OCI-LY7 (cell line): ENCODE data around the gene PLAAT3. TPM values are rescaled to one million over a fixed set of nuclear protein-coding genes. Genes with fewer than 3 reads are reported as not detected.

Experiments used
- BruUV-seq: library from RNA; stranded (reverse); fragments of 400-500 nt; replicated peaks from 2 replicates; lab custom pipeline; 2021; lab: Mats Ljungman, UMichigan
- CTCF ChIA-PET: fragments of 300-600 bp; sonication (Branson Sonifier 250); formaldehyde crosslinking; loops from one replicate; lab custom pipeline; 2022; ENCODE audit warnings: antibody characterized with exemption; ENCODE audit not compliant: unreplicated experiment; lab: Charles Lee
- POLR2A ChIA-PET: fragments of 300-600 bp; sonication (Branson Sonifier 250); formaldehyde crosslinking; loops from one replicate; lab custom pipeline; 2022; ENCODE audit warnings: antibody characterized with exemption; lab: Charles Lee
- DNase-seq: peaks from one replicate; pipeline ENCODE4 v3.0.0-alpha.2; 2015; ENCODE audit warnings: low spot score
- H2AFZ ChIP-seq: fragments of 200-600 bp; sonication (generic), shearing (Covaris generic); 2 replicates; pipeline ENCODE4 v1.6.1; 2014; ENCODE audit warnings: mild to moderate bottlenecking, antibody characterized with exemption, low read length, moderate library complexity
- H3K27ac ChIP-seq: fragments of 200-600 bp; sonication (generic); 2 replicates; pipeline ENCODE4 v1.5.1; 2014; ENCODE audit warnings: mixed run types, low read depth, mild to moderate bottlenecking, moderate library complexity, low read length, inconsistent platforms; ENCODE audit not compliant: poor library complexity, severe bottlenecking
- H3K36me3 ChIP-seq: fragments of 200-600 bp; sonication (generic); 2 replicates; pipeline ENCODE4 v1.6.1; 2014; ENCODE audit warnings: mild to moderate bottlenecking, antibody characterized with exemption, low read length, moderate library complexity, mixed read lengths; ENCODE audit not compliant: insufficient read depth
- H3K4me1 ChIP-seq: fragments of 200-600 bp; sonication (generic); 2 replicates; pipeline ENCODE4 v1.5.1; 2014; ENCODE audit warnings: mild to moderate bottlenecking, low read length; ENCODE audit not compliant: insufficient read depth, poor library complexity, severe bottlenecking
- H3K4me2 ChIP-seq: fragments of 200-600 bp; sonication (generic); 2 replicates; pipeline ENCODE4 v1.6.1; 2014; ENCODE audit warnings: mild to moderate bottlenecking, low read length
- H3K4me3 ChIP-seq: fragments of 200-600 bp; sonication (generic); 2 replicates; pipeline ENCODE4 v1.5.1; 2014; ENCODE audit warnings: mild to moderate bottlenecking, low read depth, low read length; ENCODE audit not compliant: poor library complexity, severe bottlenecking
- H3K79me2 ChIP-seq: fragments of 200-600 bp; sonication (generic); 2 replicates; pipeline ENCODE4 v1.6.1; 2016; ENCODE audit warnings: low read depth, mild to moderate bottlenecking, low read length, moderate library complexity, mixed read lengths; ENCODE audit not compliant: insufficient read depth
- H3K9me2 ChIP-seq: fragments of 200-600 bp; sonication (generic); 2 replicates; pipeline ENCODE4 v1.6.1; 2016; ENCODE audit warnings: mild to moderate bottlenecking, low read length, mixed read lengths; ENCODE audit not compliant: insufficient read depth
- H3K9me3 ChIP-seq: fragments of 200-600 bp; sonication (generic); 2 replicates; pipeline ENCODE4 v1.6.1; 2014; ENCODE audit warnings: mild to moderate bottlenecking, mixed run types, low read length, mixed read lengths
- H4K20me1 ChIP-seq: fragments of 200-600 bp; sonication (generic); 2 replicates; pipeline ENCODE4 v1.6.1; 2014; ENCODE audit warnings: mild to moderate bottlenecking, antibody characterized with exemption, low read length, moderate library complexity, mixed read lengths; ENCODE audit not compliant: insufficient read depth
- EZH2phosphoT487 ChIP-seq: fragments of 200-600 bp; sonication (generic); IDR thresholded peaks from 2 replicates; pipeline ENCODE4 v1.6.1; 2018; ENCODE audit warnings: low read depth, borderline replicate concordance, mild to moderate bottlenecking, mixed run types, antibody characterized with exemption, low read length, moderate library complexity, mixed read lengths
- intact Hi-C: fragments of 100-400 bp; cut with micrococcal nuclease; formaldehyde crosslinking; loops from one replicate; pipeline ENCODE4 v1.10.0; 2022; ENCODE audit not compliant: unreplicated experiment
- total RNA-seq, 2 experiments: library from RNA; depleted of rRNA in 1 of 2; stranded (reverse); fragments of >200 nt in 1 of 2; shearing (Covaris generic) in 1 of 2; gene quantifications; 2 replicates each; pipeline ENCODE4 v1.2.3, GENCODE V29; 2014 to 2022
- TF ChIP-seq, protein P1 (sequence below): fragments of 200-600 bp; sonication (generic); conservative IDR thresholded peaks from 2 replicates; pipeline ENCODE4 v1.5.1; 2014; ENCODE audit warnings: mild to moderate bottlenecking, antibody characterized with exemption, low read length, moderate library complexity, mixed read lengths

Gene PLAAT3
- total RNA-seq, 2 experiments from 2014 or later: 0.70 TPM; not detected in 1

DNA sequence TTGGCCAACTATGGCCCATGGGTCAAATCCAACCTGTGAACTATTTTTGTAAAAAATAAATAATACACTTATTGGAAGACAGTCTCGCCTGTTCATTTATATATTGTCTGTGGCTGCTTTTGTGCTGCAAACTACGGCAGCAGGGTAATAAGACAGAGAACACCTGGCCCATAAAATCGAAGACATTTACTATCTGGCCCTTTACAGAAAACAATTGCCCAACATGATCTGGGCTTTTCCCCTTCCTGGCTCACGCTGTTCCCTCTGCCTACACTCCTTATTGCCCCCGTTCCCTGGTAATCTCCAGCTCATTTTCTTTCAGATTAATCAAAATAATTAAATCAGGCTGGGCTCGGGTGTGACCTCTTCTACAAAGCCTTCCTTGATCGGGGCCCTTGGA, 56.7 kb downstream of the PLAAT3 start:
- ChIA-PET CTCF (no interaction called here), POLR2A (no interaction called here)
- H3K4me1 ChIP-seq: peaks cover 58% of the 10 kb centered on the region
- no peak for TF ChIP-seq EZH2phosphoT487
- TF ChIP-seq, protein P1, sequence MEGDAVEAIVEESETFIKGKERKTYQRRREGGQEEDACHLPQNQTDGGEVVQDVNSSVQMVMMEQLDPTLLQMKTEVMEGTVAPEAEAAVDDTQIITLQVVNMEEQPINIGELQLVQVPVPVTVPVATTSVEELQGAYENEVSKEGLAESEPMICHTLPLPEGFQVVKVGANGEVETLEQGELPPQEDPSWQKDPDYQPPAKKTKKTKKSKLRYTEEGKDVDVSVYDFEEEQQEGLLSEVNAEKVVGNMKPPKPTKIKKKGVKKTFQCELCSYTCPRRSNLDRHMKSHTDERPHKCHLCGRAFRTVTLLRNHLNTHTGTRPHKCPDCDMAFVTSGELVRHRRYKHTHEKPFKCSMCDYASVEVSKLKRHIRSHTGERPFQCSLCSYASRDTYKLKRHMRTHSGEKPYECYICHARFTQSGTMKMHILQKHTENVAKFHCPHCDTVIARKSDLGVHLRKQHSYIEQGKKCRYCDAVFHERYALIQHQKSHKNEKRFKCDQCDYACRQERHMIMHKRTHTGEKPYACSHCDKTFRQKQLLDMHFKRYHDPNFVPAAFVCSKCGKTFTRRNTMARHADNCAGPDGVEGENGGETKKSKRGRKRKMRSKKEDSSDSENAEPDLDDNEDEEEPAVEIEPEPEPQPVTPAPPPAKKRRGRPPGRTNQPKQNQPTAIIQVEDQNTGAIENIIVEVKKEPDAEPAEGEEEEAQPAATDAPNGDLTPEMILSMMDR: no peak
- no peaks in the 10 kb centered on the region for H3K79me2 ChIP-seq
- H3K9me3 ChIP-seq: no peaks in the 10 kb centered on the region
- no peaks in the 10 kb centered on the region for H3K36me3 ChIP-seq
- no peak overlapping the region for H3K4me3 ChIP-seq
- H4K20me1 ChIP-seq: no peaks in the 10 kb centered on the region
- no peak overlapping the region for H2AFZ ChIP-seq
- no peak overlapping the region for H3K27ac ChIP-seq
- no TSS peak for BruUV-seq
- no peak for DNase-seq
- intact Hi-C loops: no loop called here
- H3K9me2 ChIP-seq: no peaks in the 10 kb centered on the region
- no peak overlapping the region for H3K4me2 ChIP-seq

DNA sequence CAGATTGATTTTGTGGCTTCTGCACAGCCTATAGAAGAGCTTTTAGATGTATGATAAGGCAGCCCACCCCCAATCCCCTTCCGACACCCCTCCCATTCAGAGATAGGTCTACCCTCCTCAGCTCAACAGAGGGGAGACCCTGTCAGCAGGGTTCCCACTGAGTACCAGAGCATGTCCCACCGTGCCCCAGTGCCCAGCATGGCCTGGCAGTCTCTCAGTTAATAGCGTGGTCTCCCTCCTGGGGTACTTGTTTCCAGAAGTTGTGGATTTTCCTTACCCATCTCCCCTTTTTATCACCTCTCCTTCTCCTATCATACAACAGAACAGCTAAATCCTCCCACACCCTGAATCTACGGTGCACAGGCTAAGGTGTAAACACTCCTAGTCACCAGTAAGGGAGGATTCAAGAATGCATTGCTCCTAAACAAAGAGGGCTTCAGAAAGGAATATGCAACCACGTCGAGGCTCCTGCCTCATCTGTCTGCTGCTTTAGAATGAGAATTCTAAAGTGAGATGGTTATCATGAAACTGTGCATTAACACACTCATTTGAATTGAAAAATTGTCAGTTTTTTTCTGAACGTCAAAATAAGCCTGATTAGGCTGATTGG, 57.7 kb downstream of the PLAAT3 start:
- CTCF ChIA-PET: interaction anchor here (0.7 kb wide), 1 partner anchor 17 kb away, joined by 8 read pairs; no protein-coding TSS in a partner anchor
- intact Hi-C loops: no loop called here
- POLR2A ChIA-PET: no interaction called here

DNA sequence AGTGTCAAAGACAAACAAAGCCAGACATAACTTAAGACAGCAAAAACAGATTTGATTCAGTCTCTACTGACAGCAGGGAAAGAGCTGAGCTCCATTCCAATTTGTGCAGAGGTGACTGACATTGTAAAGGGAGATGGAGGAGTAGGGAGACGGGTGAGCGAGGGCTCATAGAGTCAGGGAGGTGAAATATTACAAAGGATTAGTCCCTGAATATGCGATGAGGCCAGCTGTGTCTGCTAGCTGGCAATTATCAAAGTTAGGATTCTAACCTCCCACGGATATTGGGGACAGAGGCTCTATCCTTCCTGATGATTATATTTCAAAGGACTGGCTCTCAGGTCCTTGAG, 59.4 kb downstream of the PLAAT3 start:
- intact Hi-C loops: no loop called here
- Histone ChIP-seq H3K4me2 (no peak overlapping the region), H3K4me3 (no peak overlapping the region), H3K4me1 (peaks cover 48% of the 10 kb centered on the region), H3K9me2 (no peaks in the 10 kb centered on the region), H4K20me1 (no peaks in the 10 kb centered on the region), H2AFZ (no peak overlapping the region), H3K27ac (no peak overlapping the region), H3K36me3 (no peaks in the 10 kb centered on the region), H3K79me2 (no peaks in the 10 kb centered on the region), H3K9me3 (no peaks in the 10 kb centered on the region)
- ChIA-PET POLR2A (no interaction called here), CTCF (no interaction called here)
- TF ChIP-seq, protein P1: no peak
- no peak for TF ChIP-seq EZH2phosphoT487
- DNase-seq: no peak
- no TSS peak for BruUV-seq

More for the DNA sequence above, 57.7 kb downstream of the PLAAT3 start:
- Histone ChIP-seq H3K9me3 (no peaks in the 10 kb centered on the region), H4K20me1 (no peaks in the 10 kb centered on the region), H3K4me1 (peaks cover 60% of the 10 kb centered on the region), H3K9me2 (no peaks in the 10 kb centered on the region), H3K4me2 (no peak overlapping the region), H2AFZ (peak overlapping the region; percentile 85; the same call in 1 of the 2 replicates), H3K4me3 (no peak overlapping the region), H3K79me2 (no peaks in the 10 kb centered on the region), H3K36me3 (no peaks in the 10 kb centered on the region), H3K27ac (no peak overlapping the region)
- no TSS peak for BruUV-seq
- TF ChIP-seq, protein P1: no peak
- TF ChIP-seq EZH2phosphoT487: no peak
- DNase-seq: no peak
